ENCODE measurements around the gene DSEL. TPM values are rescaled to one million over a fixed set of nuclear protein-coding genes. Genes with fewer than 3 reads are reported as not detected.
A peak's percentile ranks its signal among the peaks of the same experiment; 100 is the strongest.

Gene DSEL
- total RNA-seq, 1 experiment from 2014 or later, result 6.8 TPM

GRCh38 chr18:67515942-67516538, 480 bp downstream of the DSEL start:
- H3K9me3 ChIP-seq (ENCODE audit: control insufficient read depth, insufficient read depth, low read depth, low read length), result no peaks in the 10 kb centered on the region
- peak overlapping the region; percentile 63 for H3K27ac ChIP-seq (ENCODE audit: low read length)
- CTCF ChIA-PET, result interaction anchor here (0.7 kb wide), 3 partner anchors 61 to 1218 kb away, joined by 3 to 17 read pairs (median 5); no protein-coding TSS in a partner anchor
- POLR2A ChIA-PET, result interaction anchor here (0.6 kb wide), 1 partner anchor 53 kb away, joined by 4 read pairs; no protein-coding TSS in a partner anchor
- peak; percentile 42 for DNase-seq (ENCODE audit: low read depth, low spot score)
- peak; percentile 81 for ATAC-seq
- H3K4me3 ChIP-seq (ENCODE audit: low read depth in 2 of 2, low read length in 2 of 2), result peak overlapping the region; percentile 48 to 73
- in situ Hi-C loops (cut with HindIII; ENCODE audit: low pct_unique_long_range_greater_than_20kb, low sequenced_read_pairs), result no loop called here
- no TSS peak for BruUV-seq (replicated peaks)
- TF ChIP-seq SIN3A (IDR thresholded peaks at IDR 0.05; ENCODE audit: borderline replicate concordance, insufficient read depth, low read depth, low read length) (no peak), CTCF (IDR thresholded peaks at IDR 0.05) (peak; percentile 76), REST (IDR thresholded peaks at IDR 0.05; ENCODE audit: insufficient read depth in 1 of 2, low read depth in 2 of 2, low read length in 1 of 2) (no peak), TCF7L2 (IDR thresholded peaks at IDR 0.05; ENCODE audit: low read depth, low read length) (no peak)
- peaks cover 5% of the 10 kb centered on the region; the same call in 1 of the 2 replicates for H3K4me1 ChIP-seq (ENCODE audit: control insufficient read depth, insufficient read depth, low read length)
- no peaks in the 10 kb centered on the region for H3K36me3 ChIP-seq (ENCODE audit: control insufficient read depth, insufficient read depth, low read length)
- intact Hi-C loops (cut with micrococcal nuclease; ENCODE audit: unreplicated experiment), result loop anchor here (10.0 kb wide), 1 partner anchor 1149 kb away; no protein-coding TSS in a partner anchor
- H3K27me3 ChIP-seq (ENCODE audit: control insufficient read depth, insufficient read depth, low read length), result no peaks in the 10 kb centered on the region

- ChIA-PET POLR2A (no interaction called here), CTCF (no interaction called here)
- peaks cover 5% of the 10 kb centered on the region; the same call in 1 of the 2 replicates for H3K4me1 ChIP-seq (ENCODE audit: control insufficient read depth, insufficient read depth, low read length)
- BruUV-seq (replicated peaks), result TSS peak; percentile 64
- peak overlapping the region; percentile 48 to 73 for H3K4me3 ChIP-seq (ENCODE audit: low read depth in 2 of 2, low read length in 2 of 2)
- TF ChIP-seq POLR2AphosphoS5 (IDR thresholded peaks at IDR 0.05; ENCODE audit: low read depth, low read length) (no peak), TCF7L2 (IDR thresholded peaks at IDR 0.05; ENCODE audit: low read depth, low read length) (no peak), CTCF (IDR thresholded peaks at IDR 0.05) (no peak), SIN3A (IDR thresholded peaks at IDR 0.05; ENCODE audit: borderline replicate concordance, insufficient read depth, low read depth, low read length) (no peak), REST (IDR thresholded peaks at IDR 0.05; ENCODE audit: insufficient read depth in 1 of 2, low read depth in 2 of 2, low read length in 1 of 2) (no peak)
- no peaks in the 10 kb centered on the region for H3K9me3 ChIP-seq (ENCODE audit: control insufficient read depth, insufficient read depth, low read depth, low read length)
- in situ Hi-C loops (cut with HindIII; ENCODE audit: low pct_unique_long_range_greater_than_20kb, low sequenced_read_pairs), result no loop called here
- no peak for DNase-seq (ENCODE audit: low read depth, low spot score)
- H3K27me3 ChIP-seq (ENCODE audit: control insufficient read depth, insufficient read depth, low read length), result no peaks in the 10 kb centered on the region
- no peak for ATAC-seq
- H3K27ac ChIP-seq (ENCODE audit: low read length), result peak overlapping the region; percentile 63
- H3K36me3 ChIP-seq (ENCODE audit: control insufficient read depth, insufficient read depth, low read length), result no peaks in the 10 kb centered on the region
- intact Hi-C loops (cut with micrococcal nuclease; ENCODE audit: unreplicated experiment), result loop anchor here (10.0 kb wide), 1 partner anchor 1150 kb away; no protein-coding TSS in a partner anchor
Observed at GRCh38 chr18:67514901-67515540, 1.5 kb downstream of the DSEL start.

All from Panc1 (cell line).